H9 (cell line): ENCODE data around the gene CDH13. TPM values are rescaled to one million over a fixed set of nuclear protein-coding genes. Genes with fewer than 3 reads are reported as not detected.

Source experiments
- DNase-seq: peaks from one replicate; pipeline ENCODE4 v3.0.0-alpha.2; 2017
- H2AFZ ChIP-seq: one replicate; pipeline ENCODE4 v1.6.1; 2013; ENCODE audit warnings: mild to moderate bottlenecking, low read length, control low read depth, moderate library complexity
- H2AK5ac ChIP-seq: 2 replicates; pipeline ENCODE4 v1.6.1; 2013; ENCODE audit warnings: low read length, control low read depth, mixed read lengths; ENCODE audit not compliant: insufficient read length
- H2BK120ac ChIP-seq: one replicate; pipeline ENCODE4 v1.6.1; 2013; ENCODE audit warnings: low read depth, mild to moderate bottlenecking, low read length, control low read depth, inconsistent platforms; ENCODE audit not compliant: poor library complexity, severe bottlenecking
- H2BK12ac ChIP-seq: 2 replicates; pipeline ENCODE4 v1.6.1; 2013; ENCODE audit warnings: low read length, control low read depth, mixed read lengths, low read depth; ENCODE audit not compliant: insufficient read length
- H2BK15ac ChIP-seq: 2 replicates; pipeline ENCODE4 v1.6.1; 2013; ENCODE audit warnings: low read depth, low read length, control low read depth
- H2BK20ac ChIP-seq: one replicate; pipeline ENCODE4 v1.6.1; 2013; ENCODE audit warnings: low read depth, mild to moderate bottlenecking, low read length, control low read depth, inconsistent platforms; ENCODE audit not compliant: poor library complexity, severe bottlenecking
- H2BK5ac ChIP-seq: 2 replicates; pipeline ENCODE4 v1.6.1; 2013; ENCODE audit warnings: low read length, control low read depth, mixed read lengths; ENCODE audit not compliant: insufficient read length
- H3K14ac ChIP-seq: 2 replicates; pipeline ENCODE4 v1.6.1; 2013; ENCODE audit warnings: low read length, control low read depth; ENCODE audit not compliant: insufficient read depth
- H3K18ac ChIP-seq: 2 replicates; pipeline ENCODE4 v1.6.1; 2013; ENCODE audit warnings: low read depth, mild to moderate bottlenecking, mixed read lengths, low read length, control low read depth; ENCODE audit not compliant: insufficient read length
- H3K23ac ChIP-seq: 2 replicates; pipeline ENCODE4 v1.6.1; 2013; ENCODE audit warnings: low read length, control low read depth, mixed read lengths, low read depth; ENCODE audit not compliant: insufficient read length
- H3K23me2 ChIP-seq: 2 replicates; pipeline ENCODE4 v1.6.1; 2013; ENCODE audit warnings: low read depth, mild to moderate bottlenecking, mixed read lengths, low read length, control low read depth; ENCODE audit not compliant: insufficient read length, poor library complexity, severe bottlenecking
- H3K27ac ChIP-seq: 2 replicates; pipeline ENCODE4 v1.5.1; 2013; ENCODE audit warnings: low read length, control low read depth, mixed read lengths, low read depth; ENCODE audit not compliant: insufficient read length
- H3K27me3 ChIP-seq: 2 replicates; pipeline ENCODE4 v1.6.1; 2013; ENCODE audit warnings: low read length, control low read depth, inconsistent platforms; ENCODE audit not compliant: insufficient read depth
- H3K4ac ChIP-seq: 2 replicates; pipeline ENCODE4 v1.6.1; 2013; ENCODE audit warnings: low read depth, mild to moderate bottlenecking, control low read depth, inconsistent platforms, low read length, moderate library complexity
- H3K4me1 ChIP-seq: 2 replicates; pipeline ENCODE4 v1.6.1; 2013; ENCODE audit warnings: low read length, control low read depth, inconsistent platforms; ENCODE audit not compliant: insufficient read depth
- H3K4me2 ChIP-seq: 2 replicates; pipeline ENCODE4 v1.6.1; 2013; ENCODE audit warnings: low read length, control low read depth, mixed read lengths; ENCODE audit not compliant: insufficient read length, insufficient read depth
- H3K56ac ChIP-seq: 2 replicates; pipeline ENCODE4 v1.6.1; 2013; ENCODE audit warnings: low read depth, mild to moderate bottlenecking, mixed read lengths, low read length, control low read depth; ENCODE audit not compliant: insufficient read length
- H3K79me1 ChIP-seq: 2 replicates; pipeline ENCODE4 v1.6.1; 2013; ENCODE audit warnings: low read depth, mild to moderate bottlenecking, moderate library complexity, low read length, control low read depth, inconsistent platforms; ENCODE audit not compliant: insufficient read depth, poor library complexity, severe bottlenecking
- H3K79me2 ChIP-seq: 2 replicates; pipeline ENCODE4 v1.6.1; 2013; ENCODE audit warnings: low read length, control low read depth, inconsistent platforms; ENCODE audit not compliant: insufficient read depth
- H3K9ac ChIP-seq: 2 replicates; pipeline ENCODE4 v1.6.1; 2013; ENCODE audit warnings: low read length, control low read depth, mixed read lengths; ENCODE audit not compliant: insufficient read length; ENCODE audit errors: extremely low read depth
- H3K9me3 ChIP-seq: one replicate; pipeline ENCODE4 v1.6.1; 2013; ENCODE audit warnings: low read depth, low read length, inconsistent platforms; ENCODE audit not compliant: control insufficient read depth
- H3T11ph ChIP-seq: one replicate; pipeline ENCODE4 v1.6.1; 2013; ENCODE audit warnings: mild to moderate bottlenecking, low read length, control low read depth, inconsistent platforms
- H4K20me1 ChIP-seq: one replicate; pipeline ENCODE4 v1.6.1; 2013; ENCODE audit not compliant: control insufficient read depth, insufficient read length, insufficient read depth
- H4K5ac ChIP-seq: 2 replicates; pipeline ENCODE4 v1.6.1; 2013; ENCODE audit warnings: low read depth, mild to moderate bottlenecking, mixed read lengths, low read length, control low read depth; ENCODE audit not compliant: insufficient read length
- H4K8ac ChIP-seq: replicated peaks from 2 replicates; pipeline ENCODE4 v1.6.1; 2013; ENCODE audit warnings: low read length, control low read depth, mixed read lengths, low read depth; ENCODE audit not compliant: insufficient read length
- H4K91ac ChIP-seq: 2 replicates; pipeline ENCODE4 v1.6.1; 2013; ENCODE audit warnings: low read depth, mild to moderate bottlenecking, moderate library complexity, mixed read lengths, low read length, control low read depth; ENCODE audit not compliant: insufficient read length
- H3K27ac Mint-ChIP-seq, 3 experiments: 2 replicates in 2 of 3; 3 replicates in 1 of 3; pipeline ENCODE4 v1.8.0; 2020 to 2021; ENCODE audit warnings: mixed read lengths in 3 of 3, mild to moderate bottlenecking in 1 of 3, moderate library complexity in 1 of 3
- H3K27me3 Mint-ChIP-seq: 2 replicates; pipeline ENCODE4 v1.8.0; 2021; ENCODE audit warnings: low read depth, mild to moderate bottlenecking, moderate library complexity, mixed read lengths
- H3K36me3 Mint-ChIP-seq, 3 experiments: 2 replicates in 2 of 3; 3 replicates in 1 of 3; pipeline ENCODE4 v1.8.0; 2020 to 2021; ENCODE audit warnings: low read depth in 3 of 3, mixed read lengths in 3 of 3; ENCODE audit not compliant: insufficient read depth in 1 of 3
- H3K4me1 Mint-ChIP-seq, 2 experiments: 2 replicates each; pipeline ENCODE4 v1.8.0; 2020; ENCODE audit warnings: mixed read lengths in 2 of 2
- H3K4me3 Mint-ChIP-seq, 2 experiments: 2 replicates in 1 of 2; 3 replicates in 1 of 2; pipeline ENCODE4 v1.8.0; 2020 to 2021; ENCODE audit warnings: mild to moderate bottlenecking in 2 of 2, mixed read lengths in 2 of 2, moderate library complexity in 1 of 2
- H3K9me3 Mint-ChIP-seq, 2 experiments: 2 replicates in 1 of 2; 3 replicates in 1 of 2; pipeline ENCODE4 v1.8.0; 2020; ENCODE audit warnings: mild to moderate bottlenecking in 2 of 2, mixed read lengths in 2 of 2, moderate library complexity in 1 of 2
- WGBS: extraction: QIAGEN DNeasy Blood & Tissue Kit; methylation state at CpG from one replicate; pipeline ENCODE4 v1.1.7; 2013; ENCODE audit warnings: missing lambda C conversion rate, low lambda C conversion rate, mixed read lengths; ENCODE audit not compliant: insufficient read length; ENCODE audit errors: extremely low coverage; 5-methylcytosine and 5-hydroxymethylcytosine counted together
- total RNA-seq: library from RNA; stranded (reverse); gene quantifications from 2 replicates; pipeline ENCODE4 v1.2.1, GENCODE V29; 2021
- TF ChIP-seq, protein P1 (sequence below): fragments of 200-600 bp; sonication (generic); conservative IDR thresholded peaks from 3 replicates; pipeline ENCODE4 v1.8.0; 2021; ENCODE audit warnings: antibody characterized with exemption, mild to moderate bottlenecking

The CDH13 gene
- total RNA-seq, 1 experiment from 2014 or later: 1.5 TPM

DNA sequence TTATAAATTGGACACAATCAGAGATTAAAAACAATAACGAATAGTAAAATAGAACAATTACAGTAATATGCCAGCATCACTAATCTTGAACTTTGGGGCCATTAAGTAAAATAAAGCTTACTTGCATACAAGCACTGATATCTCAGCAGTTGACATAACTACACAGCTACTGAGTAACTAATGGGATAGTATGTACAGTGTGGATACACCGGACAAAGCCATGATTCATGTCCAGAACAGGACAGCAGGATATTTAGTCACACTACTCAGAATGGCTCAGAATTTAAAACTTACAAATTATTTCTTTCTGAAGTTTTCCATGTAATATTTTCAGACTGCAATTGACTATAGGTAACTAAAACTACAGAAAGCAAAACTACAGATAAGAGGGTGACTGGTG is 427.5 kb downstream of the CDH13 start:
- Histone ChIP-seq H3K79me2 (no peaks in the 10 kb centered on the region), H3K4ac (no peak overlapping the region), H3K56ac (no peak overlapping the region), H2BK5ac (no peak overlapping the region), H3K23me2 (no peaks in the 10 kb centered on the region), H2BK12ac (no peak overlapping the region), H3K14ac (no peak overlapping the region), H3T11ph (no peak overlapping the region), H3K9ac (no peak overlapping the region), H3K79me1 (no peaks in the 10 kb centered on the region), H4K8ac (no peak overlapping the region), H2BK120ac (no peak overlapping the region), H4K91ac (no peak overlapping the region), H2AFZ (no peak overlapping the region), H3K27ac (no peak overlapping the region), H2AK5ac (no peak overlapping the region), H4K5ac (no peak overlapping the region), H4K20me1 (no peaks in the 10 kb centered on the region), H3K4me2 (no peak overlapping the region), H2BK15ac (no peak overlapping the region), H3K9me3 (no peaks in the 10 kb centered on the region), H3K27me3 (no peaks in the 10 kb centered on the region), H3K18ac (no peak overlapping the region), H3K4me1 (no peaks in the 10 kb centered on the region), H2BK20ac (no peak overlapping the region), H3K23ac (no peak overlapping the region)
- Mint-ChIP-seq H3K4me1 (peaks cover 11 to 15% of the 10 kb centered on the region in 2 experiments), H3K9me3 (peaks cover 2 to 8% of the 10 kb centered on the region in 2 experiments; a peak in 3 of 5 replicates), H3K36me3 (no peaks in the 10 kb centered on the region; a peak in 1 of 7 replicates), H3K27me3 (no peaks in the 10 kb centered on the region), H3K27ac (no peak overlapping the region), H3K4me3 (no peak overlapping the region)
- DNase-seq: no peak
- no CpG with 5 or more reads among the region's 2 CpGs for WGBS
- TF ChIP-seq, protein P1, sequence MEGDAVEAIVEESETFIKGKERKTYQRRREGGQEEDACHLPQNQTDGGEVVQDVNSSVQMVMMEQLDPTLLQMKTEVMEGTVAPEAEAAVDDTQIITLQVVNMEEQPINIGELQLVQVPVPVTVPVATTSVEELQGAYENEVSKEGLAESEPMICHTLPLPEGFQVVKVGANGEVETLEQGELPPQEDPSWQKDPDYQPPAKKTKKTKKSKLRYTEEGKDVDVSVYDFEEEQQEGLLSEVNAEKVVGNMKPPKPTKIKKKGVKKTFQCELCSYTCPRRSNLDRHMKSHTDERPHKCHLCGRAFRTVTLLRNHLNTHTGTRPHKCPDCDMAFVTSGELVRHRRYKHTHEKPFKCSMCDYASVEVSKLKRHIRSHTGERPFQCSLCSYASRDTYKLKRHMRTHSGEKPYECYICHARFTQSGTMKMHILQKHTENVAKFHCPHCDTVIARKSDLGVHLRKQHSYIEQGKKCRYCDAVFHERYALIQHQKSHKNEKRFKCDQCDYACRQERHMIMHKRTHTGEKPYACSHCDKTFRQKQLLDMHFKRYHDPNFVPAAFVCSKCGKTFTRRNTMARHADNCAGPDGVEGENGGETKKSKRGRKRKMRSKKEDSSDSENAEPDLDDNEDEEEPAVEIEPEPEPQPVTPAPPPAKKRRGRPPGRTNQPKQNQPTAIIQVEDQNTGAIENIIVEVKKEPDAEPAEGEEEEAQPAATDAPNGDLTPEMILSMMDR: no peak
